Measurements from ENCODE around the gene TTLL11. TPM values are rescaled to one million over a fixed set of nuclear protein-coding genes. Genes with fewer than 3 reads are reported as not detected.
A peak's percentile ranks its signal among the peaks of the same experiment; 100 is the strongest.
"Not testable (repeated sequence)": the region's sequence is repeated elsewhere in the genome, so short reads cannot be mapped to it uniquely, and the experiment has no call there.

The TTLL11 gene
- total RNA-seq, 4 donors from 2014 or later: 9.1 to 47.4 (median 11.3) TPM

DNA sequence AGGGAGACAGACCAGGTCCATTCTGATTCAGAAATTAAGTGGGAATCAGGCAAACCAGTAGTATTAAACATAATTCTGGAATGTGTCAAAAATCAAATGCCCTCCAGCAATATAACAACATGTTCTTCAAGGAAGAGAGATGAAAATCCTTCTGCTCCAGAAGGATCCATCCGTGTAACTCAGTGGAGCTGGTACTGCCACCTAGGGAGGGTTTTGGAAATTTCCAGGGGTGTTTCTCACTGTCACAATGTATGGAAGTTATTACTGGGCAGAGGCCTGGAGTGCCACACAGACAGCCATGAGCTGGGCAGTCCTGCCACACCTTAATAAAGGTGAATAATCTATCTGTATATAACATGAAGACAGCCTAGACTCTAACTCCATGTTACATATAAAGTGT, 87.5 kb downstream of the TTLL11 start:
- H3K27me3 ChIP-seq: no peaks in the 10 kb centered on the region
- TF ChIP-seq EP300 (IDR thresholded peaks at IDR 0.05; ENCODE audit: low read depth): no peak
- TF ChIP-seq, protein P1, sequence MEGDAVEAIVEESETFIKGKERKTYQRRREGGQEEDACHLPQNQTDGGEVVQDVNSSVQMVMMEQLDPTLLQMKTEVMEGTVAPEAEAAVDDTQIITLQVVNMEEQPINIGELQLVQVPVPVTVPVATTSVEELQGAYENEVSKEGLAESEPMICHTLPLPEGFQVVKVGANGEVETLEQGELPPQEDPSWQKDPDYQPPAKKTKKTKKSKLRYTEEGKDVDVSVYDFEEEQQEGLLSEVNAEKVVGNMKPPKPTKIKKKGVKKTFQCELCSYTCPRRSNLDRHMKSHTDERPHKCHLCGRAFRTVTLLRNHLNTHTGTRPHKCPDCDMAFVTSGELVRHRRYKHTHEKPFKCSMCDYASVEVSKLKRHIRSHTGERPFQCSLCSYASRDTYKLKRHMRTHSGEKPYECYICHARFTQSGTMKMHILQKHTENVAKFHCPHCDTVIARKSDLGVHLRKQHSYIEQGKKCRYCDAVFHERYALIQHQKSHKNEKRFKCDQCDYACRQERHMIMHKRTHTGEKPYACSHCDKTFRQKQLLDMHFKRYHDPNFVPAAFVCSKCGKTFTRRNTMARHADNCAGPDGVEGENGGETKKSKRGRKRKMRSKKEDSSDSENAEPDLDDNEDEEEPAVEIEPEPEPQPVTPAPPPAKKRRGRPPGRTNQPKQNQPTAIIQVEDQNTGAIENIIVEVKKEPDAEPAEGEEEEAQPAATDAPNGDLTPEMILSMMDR (IDR thresholded peaks at IDR 0.05): peak in 4 of 5 experiments; percentile 20 to 26 (median 24)
- no peaks in the 10 kb centered on the region for H3K9me3 ChIP-seq
- no peak for DNase-seq
- H3K27ac ChIP-seq: no peak overlapping the region
- no peak overlapping the region for H3K4me3 ChIP-seq
- in situ Hi-C loops (cut with MboI; ENCODE audit: low pct_ligation_motif_present in 1 of 4, low pct_unique_long_range_greater_than_20kb in 1 of 4, low sequenced_read_pairs in 3 of 4): no loop called here
- no peaks in the 10 kb centered on the region for H3K36me3 ChIP-seq
- 35% methylated on average over 1 of the region's 1 CpG; no CpG with 5 or more reads in 1 of the 2 donors for WGBS, 2 donors (ENCODE audit: low coverage in 1 of 2)
- intact Hi-C loops (cut with DNase I; ENCODE audit: low total_unique reads): no loop called here
- peaks cover 0 to 4% (median 0%) of the 10 kb centered on the region in 4 donors for H3K4me1 ChIP-seq

DNA sequence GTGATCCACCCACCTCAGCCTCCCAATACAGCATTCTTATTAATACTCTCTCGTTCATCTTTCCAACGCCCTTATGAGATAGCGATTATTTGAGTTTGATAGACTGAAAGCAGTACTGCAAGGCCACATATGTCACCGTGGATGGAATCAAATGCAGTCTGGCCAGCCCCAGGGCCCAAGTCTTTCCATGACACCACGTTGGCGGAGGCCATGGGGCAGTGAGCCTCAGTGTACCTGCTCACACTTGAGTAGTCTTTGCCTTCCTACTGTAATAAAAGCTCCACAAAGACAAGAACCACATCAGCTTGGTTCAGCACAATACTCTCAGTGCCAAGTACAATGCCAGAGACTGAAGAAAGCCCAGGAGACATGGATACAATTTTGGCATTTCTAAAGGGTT, 88.5 kb downstream of the TTLL11 start:
- TF ChIP-seq POLR2AphosphoS5 (IDR thresholded peaks at IDR 0.05) (no peak), EP300 (IDR thresholded peaks at IDR 0.05; ENCODE audit: low read depth) (no peak), POLR2A (IDR thresholded peaks at IDR 0.05) (no peak)
- TF ChIP-seq, protein P1 (IDR thresholded peaks at IDR 0.05): no peak
- WGBS, 2 donors (ENCODE audit: low coverage in 1 of 2): 81 to 97% methylated on average over 5 to 6 of the region's 6 CpGs

DNA sequence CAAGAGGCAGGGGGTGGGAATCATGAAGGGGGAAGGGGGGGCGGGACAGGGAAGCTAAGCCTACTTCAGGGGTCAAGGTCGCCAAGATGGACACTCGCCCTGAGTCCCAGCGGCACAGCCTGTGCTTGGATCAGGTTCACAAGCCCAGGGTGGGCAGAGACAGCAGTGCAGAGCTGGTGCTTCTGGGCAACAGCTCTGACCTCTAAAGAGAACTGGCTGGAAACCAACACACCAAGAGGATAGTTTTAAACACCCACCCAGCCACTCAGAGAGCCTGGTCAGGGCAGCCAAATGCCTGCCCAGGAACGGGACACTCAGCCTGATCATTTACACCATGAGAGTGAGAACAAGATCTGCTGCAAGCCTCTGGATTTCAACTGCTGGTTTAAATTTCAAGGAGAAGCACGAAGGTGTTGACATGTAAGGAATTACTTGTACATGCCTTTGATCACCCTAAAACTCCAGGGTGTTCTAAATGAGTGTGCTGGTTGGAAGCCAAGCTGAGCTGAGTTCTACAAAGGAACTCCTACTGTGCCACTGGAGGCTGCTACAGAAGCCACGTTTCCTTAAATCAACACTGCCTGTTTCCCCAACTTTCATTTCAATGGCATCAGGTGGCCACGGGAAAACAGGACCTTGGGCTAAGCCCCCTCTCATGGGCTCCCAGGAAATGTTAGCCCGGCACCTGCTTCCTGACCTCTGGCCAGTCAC, 91.5 kb downstream of the TTLL11 start:
- H3K36me3 ChIP-seq: no peaks in the 10 kb centered on the region
- H3K27ac ChIP-seq: peak overlapping the region in 1 of 4 donors; percentile 26

More for the DNA sequence above, 88.5 kb downstream of the TTLL11 start:
- no peak overlapping the region for H3K27ac ChIP-seq
- no peaks in the 10 kb centered on the region for H3K9me3 ChIP-seq
- no peaks in the 10 kb centered on the region for H3K27me3 ChIP-seq
- H3K4me3 ChIP-seq: no peak overlapping the region
- no peaks in the 10 kb centered on the region for H3K36me3 ChIP-seq
- H3K4me1 ChIP-seq: peaks cover 0 to 4% (median 0%) of the 10 kb centered on the region in 4 donors
- in situ Hi-C loops (cut with MboI; ENCODE audit: low pct_ligation_motif_present in 1 of 4, low pct_unique_long_range_greater_than_20kb in 1 of 4, low sequenced_read_pairs in 3 of 4) (no loop called here), intact Hi-C loops (cut with DNase I; ENCODE audit: low total_unique reads) (no loop called here)
- DNase-seq: no peak

DNA sequence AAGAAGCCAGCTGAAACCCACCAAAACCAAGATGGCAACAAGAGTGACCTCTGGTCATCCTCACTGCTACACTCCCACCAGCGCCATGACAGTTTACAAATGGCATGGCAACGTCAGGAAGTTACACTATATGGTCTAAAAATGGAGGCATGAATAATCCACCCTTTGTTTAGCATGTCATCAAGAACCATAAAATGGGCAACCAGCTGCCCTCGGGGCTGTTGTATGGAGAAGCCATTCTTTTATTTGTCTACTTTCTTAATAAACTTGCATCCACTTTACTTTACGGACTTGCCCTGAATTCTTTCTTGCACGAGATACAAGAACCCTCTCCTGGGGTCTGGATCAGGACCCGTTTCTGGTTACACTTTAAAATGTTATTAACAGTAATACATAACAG, 92.6 kb downstream of the TTLL11 start:
- WGBS, 2 donors (ENCODE audit: low coverage in 1 of 2): 68 to 83% methylated on average over 5 to 6 of the region's 6 CpGs
- H3K9me3 ChIP-seq; H3K4me1 ChIP-seq; H3K4me3 ChIP-seq; in situ Hi-C loops (cut with MboI; ENCODE audit: low pct_ligation_motif_present in 1 of 4, low pct_unique_long_range_greater_than_20kb in 1 of 4, low sequenced_read_pairs in 3 of 4); H3K27me3 ChIP-seq; H3K27ac ChIP-seq; intact Hi-C loops (cut with DNase I; ENCODE audit: low total_unique reads); H3K36me3 ChIP-seq; DNase-seq: not testable (repeated sequence)

More for the DNA sequence above, 91.5 kb downstream of the TTLL11 start:
- H3K4me3 ChIP-seq: no peak overlapping the region
- no peak for TF ChIP-seq POLR2AphosphoS5 (IDR thresholded peaks at IDR 0.05)
- TF ChIP-seq, protein P1 (IDR thresholded peaks at IDR 0.05): no peak
- no peak for TF ChIP-seq EP300 (IDR thresholded peaks at IDR 0.05; ENCODE audit: low read depth)
- no peak for TF ChIP-seq POLR2A (IDR thresholded peaks at IDR 0.05)
- DNase-seq: no peak
- no peaks in the 10 kb centered on the region for H3K9me3 ChIP-seq
- no peaks in the 10 kb centered on the region for H3K27me3 ChIP-seq
- WGBS, 2 donors (ENCODE audit: low coverage in 1 of 2): 75 to 83% methylated on average over 1 to 9 of the region's 9 CpGs
- in situ Hi-C loops (cut with MboI; ENCODE audit: low pct_ligation_motif_present in 1 of 4, low pct_unique_long_range_greater_than_20kb in 1 of 4, low sequenced_read_pairs in 3 of 4): no loop called here
- intact Hi-C loops (cut with DNase I; ENCODE audit: low total_unique reads): no loop called here
- peaks cover 0 to 6% (median 2%) of the 10 kb centered on the region in 4 donors for H3K4me1 ChIP-seq

Measured in transverse colon (tissue), 4 donors.